ENCODE measurements around the gene GALNTL6.

Gene GALNTL6

DNA sequence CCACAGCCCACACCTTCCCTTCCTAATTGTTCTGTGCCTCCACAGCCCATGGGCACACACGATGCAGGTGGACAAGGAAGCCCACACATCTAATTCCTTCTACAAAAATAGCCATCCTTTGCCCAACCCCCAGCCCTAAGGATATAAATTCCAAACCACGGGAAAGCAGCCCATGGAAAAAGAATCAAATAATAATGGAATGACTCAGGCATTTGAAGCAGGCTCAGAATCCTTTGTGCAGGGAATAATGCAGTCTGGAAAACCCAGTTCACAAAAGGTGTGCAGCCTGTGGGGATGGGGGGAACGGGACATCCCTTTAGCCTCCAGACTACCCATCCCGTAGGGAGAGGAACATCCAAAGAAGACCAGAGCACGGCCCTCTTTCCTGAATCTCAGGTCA lies 1013.1 kb downstream of the GALNTL6 start:
- ATAC-seq = no peak
- Mint-ChIP-seq H3K27me3 (peaks cover 8% of the 10 kb centered on the region), H3K27ac (no peak overlapping the region)

DNA sequence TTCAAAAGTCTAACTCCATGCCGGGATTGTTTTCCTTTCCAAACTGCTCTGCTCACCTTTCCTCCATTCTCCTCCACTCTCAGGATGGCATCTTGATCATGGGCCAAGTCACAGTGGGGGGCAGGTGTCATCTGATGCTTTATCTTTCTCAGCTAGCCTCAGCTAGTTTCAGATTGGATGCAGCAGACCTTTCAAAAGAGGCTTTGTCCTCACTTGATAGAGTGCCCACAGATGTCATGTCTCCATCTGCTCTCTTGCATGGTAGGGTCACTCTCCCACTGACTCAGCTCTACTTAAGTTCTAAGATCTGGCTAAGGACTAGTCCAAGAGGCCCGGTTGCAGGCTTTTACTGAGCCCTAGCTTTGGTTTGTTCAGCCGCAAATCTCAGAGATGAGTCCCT lies 1013.7 kb downstream of the GALNTL6 start:
- DNase-seq (no peak), ATAC-seq (no peak)
- no peaks in the 10 kb centered on the region for H3K9me3 Mint-ChIP-seq
- no peaks in the 10 kb centered on the region for H3K4me1 Mint-ChIP-seq
- H3K27me3 Mint-ChIP-seq = peaks cover 8% of the 10 kb centered on the region
- no peak overlapping the region for H3K27ac Mint-ChIP-seq
- H3K36me3 Mint-ChIP-seq (ENCODE audit: low read depth) = no peaks in the 10 kb centered on the region
- H3K4me3 Mint-ChIP-seq = no peak overlapping the region

More for the DNA sequence above, 1013.1 kb downstream of the GALNTL6 start:
- no peak for DNase-seq
- Mint-ChIP-seq H3K36me3 (ENCODE audit: low read depth) (no peaks in the 10 kb centered on the region), H3K4me3 (no peak overlapping the region), H3K9me3 (no peaks in the 10 kb centered on the region), H3K4me1 (no peaks in the 10 kb centered on the region)

DNA sequence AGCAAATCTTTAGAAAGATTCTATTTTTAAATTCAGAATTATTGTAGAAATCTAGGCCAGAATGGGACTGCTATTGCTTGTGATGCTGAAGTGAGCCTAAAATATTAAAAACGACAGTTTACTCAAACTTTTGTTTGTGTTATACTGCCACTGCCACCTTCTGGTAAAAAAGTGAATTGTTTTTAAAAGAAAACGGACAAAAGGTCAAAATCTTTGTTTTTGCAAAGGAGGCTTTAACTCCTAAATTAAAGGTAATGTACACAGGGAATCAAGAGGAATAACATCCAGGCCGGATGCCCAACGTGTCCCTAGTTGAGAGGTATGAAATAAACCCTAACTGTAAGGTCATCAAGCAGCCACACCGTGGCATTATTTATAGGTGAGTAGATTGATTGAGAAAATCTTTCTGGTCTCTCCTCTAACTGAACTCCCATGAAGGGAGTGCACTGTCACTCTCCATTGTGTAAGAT lies 1017.1 kb downstream of the GALNTL6 start:
- H3K4me1 Mint-ChIP-seq = no peaks in the 10 kb centered on the region
- ATAC-seq = no peak
- no peak overlapping the region for H3K4me3 Mint-ChIP-seq
- H3K36me3 Mint-ChIP-seq (ENCODE audit: low read depth) = no peaks in the 10 kb centered on the region
- no peaks in the 10 kb centered on the region for H3K9me3 Mint-ChIP-seq
- peaks cover 6% of the 10 kb centered on the region for H3K27me3 Mint-ChIP-seq
- no peak for DNase-seq
- H3K27ac Mint-ChIP-seq = no peak overlapping the region

DNA sequence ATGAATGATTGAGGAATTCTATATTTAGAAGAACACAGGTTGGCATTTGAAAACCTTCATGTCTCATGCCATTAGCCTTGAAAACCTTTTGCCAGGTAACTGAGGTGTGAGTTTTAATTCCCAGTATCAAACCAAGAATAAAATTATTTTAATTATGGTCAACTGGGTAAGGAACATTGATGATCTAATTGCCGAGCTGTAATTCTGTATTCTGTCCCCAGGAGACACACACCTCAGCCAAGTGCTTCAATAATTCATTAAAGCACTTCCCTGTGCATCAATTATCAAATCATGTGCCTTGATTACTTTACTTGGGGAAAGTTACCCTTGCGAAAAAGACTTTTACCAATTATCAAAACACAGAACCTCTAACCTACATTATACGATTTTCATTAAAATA lies 1023.5 kb downstream of the GALNTL6 start:
- H3K27ac Mint-ChIP-seq = no peak overlapping the region
- no peak for ATAC-seq

DNA sequence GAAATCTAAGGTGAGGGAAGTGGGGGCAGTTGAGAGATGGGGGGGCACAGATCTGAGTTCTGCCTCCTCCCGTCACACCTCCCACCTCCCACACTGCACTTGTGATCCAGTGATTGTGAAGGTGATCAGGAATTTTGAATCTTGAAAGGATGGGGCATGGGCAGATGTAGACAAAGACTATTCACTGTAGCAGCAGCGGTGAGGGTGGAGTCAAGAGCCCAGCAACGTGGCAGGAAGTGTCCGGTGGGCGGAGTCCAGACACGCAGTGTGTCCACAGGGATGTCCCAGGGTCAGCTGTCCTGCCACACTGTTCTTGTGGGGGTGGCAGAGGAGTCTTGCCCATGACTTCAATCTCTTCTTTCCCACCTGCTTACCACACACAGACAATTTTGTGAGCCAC lies 1024.9 kb downstream of the GALNTL6 start:
- ATAC-seq (no peak), DNase-seq (no peak)
- no peaks in the 10 kb centered on the region for H3K9me3 Mint-ChIP-seq
- H3K27me3 Mint-ChIP-seq = no peaks in the 10 kb centered on the region
- H3K27ac Mint-ChIP-seq = no peak overlapping the region
- no peaks in the 10 kb centered on the region for H3K36me3 Mint-ChIP-seq (ENCODE audit: low read depth)
- H3K4me3 Mint-ChIP-seq = no peak overlapping the region
- H3K4me1 Mint-ChIP-seq = no peaks in the 10 kb centered on the region

More for the DNA sequence above, 1023.5 kb downstream of the GALNTL6 start:
- Mint-ChIP-seq H3K9me3 (no peaks in the 10 kb centered on the region), H3K4me3 (no peak overlapping the region), H3K36me3 (ENCODE audit: low read depth) (no peaks in the 10 kb centered on the region), H3K27me3 (no peaks in the 10 kb centered on the region), H3K4me1 (no peaks in the 10 kb centered on the region)
- DNase-seq = no peak

DNA sequence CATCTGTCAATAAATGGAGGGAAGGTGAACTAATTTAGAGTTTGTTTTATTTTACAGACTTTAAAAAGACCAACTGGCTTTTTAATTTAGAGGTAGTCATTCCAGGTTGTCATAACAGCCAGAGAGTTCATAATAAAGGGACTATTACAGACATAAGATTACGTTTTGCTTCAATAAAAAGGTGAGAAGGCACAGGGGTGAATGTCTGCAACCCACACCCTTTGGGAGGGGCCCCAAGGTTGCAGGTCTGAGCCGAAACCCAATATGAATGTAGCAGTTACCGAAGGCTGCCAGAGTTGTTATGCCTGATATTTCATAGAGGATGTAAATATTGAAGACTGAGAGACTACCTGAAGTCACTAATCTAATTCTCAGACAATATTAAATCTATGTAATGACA lies 1025.7 kb downstream of the GALNTL6 start:
- H3K27me3 Mint-ChIP-seq = no peaks in the 10 kb centered on the region
- H3K36me3 Mint-ChIP-seq (ENCODE audit: low read depth) = no peaks in the 10 kb centered on the region
- no peak for DNase-seq
- no peaks in the 10 kb centered on the region for H3K4me1 Mint-ChIP-seq
- no peaks in the 10 kb centered on the region for H3K9me3 Mint-ChIP-seq
- H3K4me3 Mint-ChIP-seq = no peak overlapping the region
- no peak overlapping the region for H3K27ac Mint-ChIP-seq
- ATAC-seq = no peak

DNA sequence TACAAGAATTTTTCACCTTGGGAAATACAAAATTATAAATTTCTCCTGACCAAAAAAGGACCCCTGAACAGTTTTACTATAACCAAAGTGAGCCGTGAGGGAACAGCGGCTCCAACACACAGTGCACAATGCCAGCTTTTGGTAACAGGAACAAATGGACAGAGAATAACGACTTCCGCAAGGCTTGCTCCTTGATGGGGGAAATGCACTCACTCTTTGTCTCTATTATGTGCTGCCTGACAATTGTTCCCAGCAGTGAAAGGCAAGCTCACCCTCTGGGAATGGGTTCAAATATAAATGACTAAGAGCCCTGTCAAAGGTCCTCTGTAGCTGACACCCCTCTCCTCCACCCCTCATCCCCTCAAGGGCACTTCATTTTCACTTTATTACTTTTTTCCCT lies 1029.6 kb downstream of the GALNTL6 start:
- ATAC-seq (no peak), DNase-seq (no peak)
- no peaks in the 10 kb centered on the region for H3K4me1 Mint-ChIP-seq
- no peaks in the 10 kb centered on the region for H3K36me3 Mint-ChIP-seq (ENCODE audit: low read depth)
- H3K9me3 Mint-ChIP-seq = no peaks in the 10 kb centered on the region
- no peak overlapping the region for H3K4me3 Mint-ChIP-seq
- H3K27ac Mint-ChIP-seq = no peak overlapping the region
- H3K27me3 Mint-ChIP-seq = no peaks in the 10 kb centered on the region

DNA sequence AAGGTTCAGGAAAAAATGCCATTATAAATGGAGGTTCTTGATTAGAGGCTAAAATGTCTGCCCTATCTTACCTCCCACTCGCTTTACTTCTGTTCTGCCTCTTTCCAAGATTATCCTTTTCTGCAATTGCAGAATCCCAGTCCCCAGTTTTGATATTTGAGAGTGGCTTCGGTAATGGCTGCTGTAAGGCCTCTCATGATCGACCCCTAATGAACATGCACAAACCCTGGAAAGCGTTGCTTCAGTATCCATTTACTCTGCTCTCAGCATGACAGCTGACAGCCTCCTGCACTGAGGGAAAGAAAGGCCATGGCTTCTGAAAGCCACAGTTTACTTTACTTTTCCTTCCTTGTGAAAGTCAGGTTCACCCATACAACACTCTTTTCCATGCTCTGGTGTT lies 1030.0 kb downstream of the GALNTL6 start:
- no peak for DNase-seq
- Mint-ChIP-seq H3K4me1 (no peaks in the 10 kb centered on the region), H3K27ac (no peak overlapping the region), H3K27me3 (no peaks in the 10 kb centered on the region), H3K36me3 (ENCODE audit: low read depth) (no peaks in the 10 kb centered on the region), H3K4me3 (no peak overlapping the region), H3K9me3 (no peaks in the 10 kb centered on the region)
- ATAC-seq = no peak

DNA sequence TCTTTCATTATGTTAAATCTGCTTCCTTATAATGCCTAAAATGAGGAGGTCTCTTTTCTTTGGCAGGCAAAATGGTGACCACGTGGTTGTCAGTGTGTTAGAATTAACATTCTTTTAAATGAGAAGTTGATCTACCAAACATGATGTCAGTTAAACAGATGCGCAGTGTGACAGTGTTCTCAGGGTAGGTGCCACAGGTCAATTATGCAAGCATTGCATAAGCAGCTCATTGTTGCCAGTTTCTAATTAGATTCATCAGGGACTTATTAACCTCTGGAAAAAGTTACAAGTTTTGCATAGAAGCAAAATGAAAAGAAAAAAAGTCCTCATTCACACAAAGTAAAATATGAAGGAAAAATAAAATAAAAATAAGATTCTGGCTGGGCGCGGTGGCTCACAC lies 1031.4 kb downstream of the GALNTL6 start:
- DNase-seq = no peak

DNA sequence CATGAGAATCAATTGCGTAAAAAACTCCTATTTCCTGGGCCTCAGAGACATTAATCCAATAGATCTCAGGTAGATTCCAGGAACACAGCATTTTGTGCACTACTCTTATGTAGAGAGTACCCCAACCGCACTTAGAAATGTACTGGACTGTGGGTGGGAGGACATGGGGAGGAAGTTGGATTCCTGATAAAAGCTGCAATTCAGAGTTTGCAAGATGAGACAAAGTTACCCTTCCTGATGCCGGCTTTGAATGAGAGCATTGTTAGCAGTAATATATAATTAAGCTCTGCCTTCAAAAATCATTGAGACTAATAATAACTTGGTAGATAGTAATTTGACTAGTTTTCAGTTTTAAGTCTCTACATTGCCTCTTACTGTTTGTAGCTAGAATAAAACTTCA lies 1032.1 kb downstream of the GALNTL6 start:
- Mint-ChIP-seq H3K4me3 (no peak overlapping the region), H3K9me3 (no peaks in the 10 kb centered on the region), H3K27me3 (no peaks in the 10 kb centered on the region), H3K4me1 (no peaks in the 10 kb centered on the region), H3K27ac (no peak overlapping the region), H3K36me3 (ENCODE audit: low read depth) (no peaks in the 10 kb centered on the region)
- no peak for DNase-seq
- ATAC-seq = no peak

More for the DNA sequence above, 1031.4 kb downstream of the GALNTL6 start:
- H3K36me3 Mint-ChIP-seq (ENCODE audit: low read depth) = no peaks in the 10 kb centered on the region
- H3K9me3 Mint-ChIP-seq = no peaks in the 10 kb centered on the region
- no peaks in the 10 kb centered on the region for H3K4me1 Mint-ChIP-seq
- no peak overlapping the region for H3K27ac Mint-ChIP-seq
- no peak for ATAC-seq
- no peak overlapping the region for H3K4me3 Mint-ChIP-seq
- H3K27me3 Mint-ChIP-seq = no peaks in the 10 kb centered on the region

DNA sequence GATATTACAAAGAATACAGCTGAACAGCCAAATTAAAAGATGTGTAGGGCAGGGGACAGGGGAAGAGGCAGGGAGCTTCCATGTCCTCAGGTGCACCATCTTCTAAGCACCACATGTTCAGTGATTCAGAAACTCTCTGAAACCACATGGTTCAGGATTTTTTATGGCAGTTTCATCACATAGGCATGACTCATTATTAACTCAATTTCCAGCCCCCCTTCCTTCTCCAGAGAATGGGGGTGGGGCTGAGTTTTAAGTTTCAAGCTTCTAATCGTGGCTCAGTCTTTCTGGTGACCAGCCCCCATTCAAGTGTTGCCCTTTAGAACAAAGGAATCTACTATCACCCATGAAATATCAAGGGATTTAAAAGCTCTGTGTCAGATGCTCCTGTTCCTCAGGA lies 1037.6 kb downstream of the GALNTL6 start:
- DNase-seq (no peak), ATAC-seq (no peak)
- Mint-ChIP-seq H3K36me3 (ENCODE audit: low read depth) (no peaks in the 10 kb centered on the region), H3K4me3 (no peak overlapping the region), H3K27me3 (no peaks in the 10 kb centered on the region), H3K27ac (no peak overlapping the region), H3K9me3 (no peaks in the 10 kb centered on the region), H3K4me1 (no peaks in the 10 kb centered on the region)

DNA sequence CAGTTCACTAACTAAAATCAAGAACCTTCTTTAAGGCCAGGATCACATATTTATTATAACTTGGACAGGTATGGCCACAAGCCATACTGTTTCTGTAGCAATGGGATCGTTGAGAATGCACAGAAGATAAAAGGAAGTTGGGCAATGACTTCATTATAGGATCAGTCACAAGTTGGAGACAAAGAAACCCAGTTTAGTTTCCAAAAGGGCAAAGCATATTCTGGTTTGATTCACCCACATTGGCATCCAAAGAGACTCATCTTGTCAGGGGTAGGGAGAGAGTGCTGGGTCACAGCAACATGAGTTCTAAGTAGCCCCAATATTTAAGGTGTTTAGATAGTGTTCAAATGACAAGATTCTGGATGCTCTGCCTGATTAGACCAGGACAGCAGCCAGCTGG lies 1038.3 kb downstream of the GALNTL6 start:
- no peaks in the 10 kb centered on the region for H3K4me1 Mint-ChIP-seq
- no peak overlapping the region for H3K27ac Mint-ChIP-seq
- DNase-seq (no peak), ATAC-seq (no peak)
- no peaks in the 10 kb centered on the region for H3K9me3 Mint-ChIP-seq
- no peaks in the 10 kb centered on the region for H3K27me3 Mint-ChIP-seq
- no peak overlapping the region for H3K4me3 Mint-ChIP-seq
- no peaks in the 10 kb centered on the region for H3K36me3 Mint-ChIP-seq (ENCODE audit: low read depth)

DNA sequence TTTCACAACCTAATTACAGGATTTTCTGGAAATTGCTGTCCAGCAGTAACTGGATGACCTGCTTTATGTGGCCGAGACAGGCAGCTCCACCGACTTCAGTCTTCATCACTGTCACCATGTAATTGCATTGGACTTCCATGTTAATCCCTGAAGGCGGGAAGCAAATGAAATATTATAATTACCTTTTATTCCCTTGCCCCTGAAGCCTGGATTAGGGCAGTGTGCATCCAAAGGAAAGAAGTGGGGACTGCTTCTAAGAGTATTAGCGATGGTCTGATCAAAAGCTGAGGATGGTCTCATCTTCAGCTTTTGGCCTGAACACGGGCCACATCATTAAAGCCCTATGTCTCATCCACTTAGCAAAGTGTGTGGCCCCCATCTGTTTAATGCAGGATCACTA lies 1043.8 kb downstream of the GALNTL6 start:
- ATAC-seq (no peak), DNase-seq (no peak)
- no peak overlapping the region for H3K27ac Mint-ChIP-seq
- H3K27me3 Mint-ChIP-seq = no peaks in the 10 kb centered on the region
- no peak overlapping the region for H3K4me3 Mint-ChIP-seq
- peaks cover 5% of the 10 kb centered on the region for H3K9me3 Mint-ChIP-seq
- H3K4me1 Mint-ChIP-seq = no peaks in the 10 kb centered on the region
- H3K36me3 Mint-ChIP-seq (ENCODE audit: low read depth) = no peaks in the 10 kb centered on the region

DNA sequence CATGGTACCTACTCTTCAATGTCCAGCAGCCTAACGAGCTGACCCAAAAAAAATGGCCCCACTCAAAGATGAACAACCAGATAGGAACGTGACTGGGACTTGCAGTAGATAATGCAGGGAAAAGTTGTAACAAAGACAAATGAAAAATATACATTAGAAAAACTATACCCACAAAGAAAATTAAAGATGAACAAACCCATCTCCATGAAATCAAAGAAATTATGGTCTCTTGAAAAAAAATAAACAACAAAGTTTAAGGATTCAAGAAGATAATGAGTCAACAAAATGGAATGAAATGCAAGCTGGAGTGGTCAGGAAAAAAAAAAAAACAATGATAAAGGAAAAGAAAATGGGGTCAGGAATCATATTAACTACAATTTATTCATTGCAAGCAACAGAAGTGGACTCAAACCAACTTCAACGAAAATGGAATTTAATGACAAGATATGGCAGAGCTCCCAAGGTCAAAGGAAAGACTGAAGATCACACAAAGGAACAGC lies 1045.6 kb downstream of the GALNTL6 start:
- Mint-ChIP-seq H3K9me3 (peaks cover 7% of the 10 kb centered on the region), H3K36me3 (ENCODE audit: low read depth) (no peaks in the 10 kb centered on the region), H3K27ac (no peak overlapping the region), H3K4me1 (no peaks in the 10 kb centered on the region), H3K4me3 (no peak overlapping the region), H3K27me3 (no peaks in the 10 kb centered on the region)
- DNase-seq (no peak), ATAC-seq (no peak)

DNA sequence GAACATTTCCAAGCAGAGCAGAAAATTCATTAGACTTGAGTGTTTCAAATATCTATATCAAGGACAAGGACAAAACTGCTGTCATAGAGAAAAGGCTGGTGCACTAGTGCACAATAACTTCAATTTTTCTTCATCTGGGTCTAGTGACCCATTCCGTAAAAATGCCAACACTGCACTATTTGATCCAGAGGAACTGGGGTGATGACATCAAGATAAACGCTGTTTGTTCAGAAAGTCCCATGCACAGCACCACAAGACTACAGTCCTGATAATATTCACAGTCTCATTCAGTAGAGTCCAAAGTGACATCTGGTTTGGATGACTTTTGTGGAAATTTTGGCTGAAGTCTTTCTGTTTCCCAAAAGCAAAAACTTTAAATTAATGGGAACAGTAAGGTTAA lies 1051.9 kb downstream of the GALNTL6 start:
- Mint-ChIP-seq H3K36me3 (ENCODE audit: low read depth) (no peaks in the 10 kb centered on the region), H3K9me3 (peaks cover 7% of the 10 kb centered on the region), H3K27me3 (peaks cover 2% of the 10 kb centered on the region), H3K4me1 (no peaks in the 10 kb centered on the region), H3K27ac (no peak overlapping the region), H3K4me3 (no peak overlapping the region)
- no peak for DNase-seq
- no peak for ATAC-seq

DNA sequence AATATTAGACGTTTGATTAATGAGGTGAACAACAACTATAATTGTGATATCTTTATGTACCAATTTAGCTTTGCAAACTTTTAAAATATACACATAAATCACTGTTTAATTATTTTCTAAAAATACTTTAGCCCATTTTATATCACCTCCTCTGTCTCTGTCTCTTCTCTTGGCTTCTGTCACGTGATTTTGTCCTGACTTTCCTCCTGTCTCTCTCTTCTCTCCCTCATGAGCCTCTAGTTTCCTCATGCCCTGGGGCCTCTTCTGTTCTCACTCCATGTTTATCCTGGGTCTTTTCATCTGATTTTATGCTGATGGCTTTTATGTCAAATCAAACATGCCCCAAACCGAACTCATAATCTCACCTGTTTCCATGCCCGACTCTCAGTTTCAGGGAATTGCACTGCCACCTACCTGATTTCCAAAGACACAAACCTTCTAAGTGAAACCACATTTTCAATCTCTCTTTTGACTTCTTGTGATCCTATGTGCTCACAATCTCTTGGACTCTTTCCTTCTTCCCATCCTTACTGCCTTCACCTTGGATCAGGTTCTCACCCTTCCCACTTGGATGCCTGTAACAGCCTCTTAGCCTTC lies 1052.4 kb downstream of the GALNTL6 start:
- Mint-ChIP-seq H3K4me1 (no peaks in the 10 kb centered on the region), H3K4me3 (no peak overlapping the region), H3K36me3 (ENCODE audit: low read depth) (no peaks in the 10 kb centered on the region), H3K9me3 (peaks cover 7% of the 10 kb centered on the region), H3K27ac (no peak overlapping the region), H3K27me3 (peaks cover 2% of the 10 kb centered on the region)
- ATAC-seq = no peak
- DNase-seq = no peak
